Activated CD4-positive, alpha-beta T cell treated with anti-CD3 and anti-CD28 coated beads, Interleukin-2, amount 50 U/mL, for 1 hour (primary cell): ENCODE measurements around the gene RPP25.
A peak's percentile ranks its signal among the peaks of the same experiment; 100 is the strongest.
"Not testable (repeated sequence)": the region's sequence is repeated elsewhere in the genome, so short reads cannot be mapped to it uniquely, and the experiment has no call there.

Source experiments
- DNase-seq: peaks from one replicate; pipeline ENCODE4 v3.0.0-alpha.2; 2020

Gene RPP25

DNA sequence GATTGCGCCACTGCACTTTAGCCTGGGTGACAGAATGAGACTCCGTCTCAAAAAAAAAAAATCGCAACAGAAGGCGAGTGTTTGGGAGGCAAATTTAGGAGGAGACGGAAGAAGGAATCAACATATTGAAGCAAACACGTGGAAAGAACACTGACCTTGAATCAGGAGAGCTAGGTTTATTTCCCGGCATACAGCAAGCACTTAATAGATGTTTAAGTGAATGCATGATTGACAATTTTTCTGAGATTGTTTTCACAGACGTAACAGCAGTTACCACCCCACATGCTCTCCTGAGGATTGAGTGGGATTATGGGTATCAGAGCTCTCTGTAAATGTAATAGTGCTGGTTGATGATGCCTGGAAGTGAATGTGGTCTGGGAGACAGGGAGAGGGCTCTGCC, 5.6 kb upstream of the RPP25 start:
- no peak for DNase-seq

GRCh38 chr15:74961616-74962015, 5.0 kb upstream of the RPP25 start:
- DNase-seq = no peak

GRCh38 chr15:74960995-74961588, 4.5 kb upstream of the RPP25 start:
- DNase-seq = no peak

DNA sequence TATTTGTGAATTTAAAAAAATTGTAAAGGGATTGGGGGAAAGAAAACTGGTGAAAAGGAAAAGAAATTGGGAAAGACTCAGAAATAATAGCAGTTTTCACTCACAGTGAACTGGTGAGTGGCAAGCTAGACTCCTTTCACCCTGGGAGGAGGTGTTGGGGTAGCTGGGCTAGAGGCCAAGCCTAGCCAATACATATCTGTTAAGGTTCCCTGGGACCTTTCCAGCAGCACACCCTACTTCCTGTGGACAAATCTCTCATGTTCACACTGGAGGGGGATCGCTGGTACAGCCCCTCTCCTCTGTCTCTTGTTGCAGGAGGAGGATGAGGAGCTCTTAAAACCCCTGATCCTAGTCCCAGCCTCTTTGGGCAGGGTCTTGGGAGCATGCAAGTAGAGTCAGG, 3.7 kb upstream of the RPP25 start:
- no peak for DNase-seq

DNA sequence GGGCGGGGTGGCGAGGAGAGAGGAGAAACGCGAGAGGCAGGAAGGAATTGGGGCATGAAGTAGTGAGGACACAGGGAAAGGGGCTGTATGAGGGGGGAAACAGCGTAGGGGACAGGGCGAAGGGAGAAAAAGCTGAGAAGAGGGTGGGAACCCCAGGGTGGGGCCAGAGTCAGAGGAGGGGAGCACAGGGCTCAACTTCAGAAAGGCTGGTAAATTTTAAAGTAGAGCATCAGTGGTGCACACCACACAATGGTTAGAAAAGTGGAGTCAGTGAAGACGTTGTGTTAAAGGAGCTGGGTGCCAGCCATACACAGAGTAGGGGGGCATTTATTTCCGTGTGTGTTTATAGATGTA, 3.0 kb upstream of the RPP25 start:
- no peak for DNase-seq

- no peak for DNase-seq
Measured at GRCh38 chr15:74958908-74959585, 2.5 kb upstream of the RPP25 start.

DNA sequence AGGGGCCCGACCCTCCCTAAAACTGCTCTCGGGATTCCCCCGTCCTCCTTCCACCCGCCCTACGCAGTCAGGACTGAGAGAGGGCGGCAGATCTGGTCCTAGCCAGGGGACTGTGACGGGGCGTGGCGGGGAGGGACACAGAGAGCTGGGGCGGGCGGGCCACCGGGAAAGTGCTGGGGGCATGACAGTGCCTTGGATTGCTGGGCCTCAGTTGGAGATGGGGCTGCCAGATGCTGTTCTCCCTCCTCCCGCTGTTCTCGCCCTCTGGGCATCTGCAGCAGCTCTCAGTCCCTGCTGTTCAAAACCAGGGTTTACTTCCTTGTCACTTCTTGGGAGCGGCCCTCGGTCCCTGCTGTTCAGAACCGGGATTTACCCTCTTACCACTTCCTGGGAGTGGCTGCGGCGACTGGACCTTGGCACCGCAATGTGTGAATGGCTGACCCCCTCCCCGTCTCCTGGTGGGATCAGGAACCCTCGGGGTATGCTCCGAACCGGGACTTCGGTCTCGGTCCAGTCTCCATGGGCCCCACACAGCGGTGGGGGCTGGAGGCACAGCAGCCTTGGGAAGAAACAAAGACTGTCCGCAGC, 1.8 kb upstream of the RPP25 start:
- no peak for DNase-seq

DNA sequence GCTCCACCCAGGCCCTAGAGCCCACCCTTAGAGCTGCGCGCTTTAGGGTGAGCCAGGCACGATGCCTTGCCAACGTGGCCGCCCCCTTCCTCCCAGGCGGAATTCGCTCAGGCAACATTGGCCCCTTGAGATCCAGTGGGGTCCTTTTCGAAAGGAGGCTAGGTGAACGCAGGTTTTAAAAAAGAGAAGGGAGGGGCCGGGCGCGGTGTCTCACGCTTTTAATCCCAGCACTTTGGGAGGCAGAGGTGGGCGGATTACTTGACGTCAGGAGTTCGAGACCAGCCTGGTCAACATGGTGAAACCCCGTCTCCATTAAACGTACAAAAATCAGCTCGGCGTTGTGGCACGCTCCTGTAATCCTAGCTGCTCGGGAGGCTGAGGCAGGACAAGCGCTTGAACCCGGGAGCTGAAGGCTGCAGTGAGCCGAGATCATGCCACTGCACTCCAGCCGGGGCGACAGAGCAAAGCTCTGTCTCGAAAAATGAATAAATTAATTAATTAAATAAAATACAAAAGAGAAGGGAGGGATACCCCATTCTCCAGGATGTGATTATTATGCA, 984 bp upstream of the RPP25 start:
- no peak for DNase-seq

GRCh38 chr15:74955796-74956647, 550 bp downstream of the RPP25 start:
- peak; percentile 61 for DNase-seq

- DNase-seq = no peak
Measured at GRCh38 chr15:74955017-74955416, 1.6 kb downstream of the RPP25 start.

DNA sequence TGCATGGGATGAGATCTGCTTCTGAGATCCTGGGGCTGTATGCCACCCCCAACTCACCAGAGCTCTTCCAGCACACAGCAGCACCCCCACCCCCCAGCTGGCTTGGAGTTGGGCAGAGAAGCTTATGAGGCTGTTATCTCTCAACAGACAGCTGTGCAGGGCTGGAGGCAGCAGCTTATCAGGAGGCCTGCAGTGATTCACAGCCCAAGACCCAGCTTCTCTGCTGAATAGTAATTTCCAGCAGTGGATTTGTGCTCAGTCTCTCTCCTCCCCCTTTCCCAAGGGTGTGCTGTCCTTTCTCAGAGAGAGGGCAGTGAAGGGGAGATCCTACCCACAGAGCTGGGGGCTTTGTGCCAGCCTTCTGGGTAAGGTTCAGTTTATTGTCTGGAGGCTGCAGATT, 2.1 kb downstream of the RPP25 start:
- DNase-seq = no peak

DNA sequence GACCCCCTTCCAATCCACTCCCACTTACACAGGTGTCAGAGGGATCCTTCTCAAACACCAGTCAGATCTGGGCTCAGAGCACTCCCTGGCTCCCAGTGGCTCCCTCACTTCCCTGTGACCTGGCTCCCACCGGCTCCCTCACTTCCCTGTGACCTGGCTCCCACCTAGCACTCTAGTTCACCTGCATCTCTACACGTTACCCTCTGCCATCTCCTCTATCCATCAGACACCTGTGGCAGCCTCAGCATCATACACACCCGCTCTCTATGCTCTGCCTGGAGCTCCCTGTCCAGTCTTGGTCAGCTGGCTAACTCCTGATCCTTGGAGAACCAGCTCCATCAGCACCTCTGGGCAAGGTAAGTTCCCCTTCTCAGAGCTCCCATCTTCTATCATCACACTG, 5.6 kb downstream of the RPP25 start:
- no peak for DNase-seq

DNA sequence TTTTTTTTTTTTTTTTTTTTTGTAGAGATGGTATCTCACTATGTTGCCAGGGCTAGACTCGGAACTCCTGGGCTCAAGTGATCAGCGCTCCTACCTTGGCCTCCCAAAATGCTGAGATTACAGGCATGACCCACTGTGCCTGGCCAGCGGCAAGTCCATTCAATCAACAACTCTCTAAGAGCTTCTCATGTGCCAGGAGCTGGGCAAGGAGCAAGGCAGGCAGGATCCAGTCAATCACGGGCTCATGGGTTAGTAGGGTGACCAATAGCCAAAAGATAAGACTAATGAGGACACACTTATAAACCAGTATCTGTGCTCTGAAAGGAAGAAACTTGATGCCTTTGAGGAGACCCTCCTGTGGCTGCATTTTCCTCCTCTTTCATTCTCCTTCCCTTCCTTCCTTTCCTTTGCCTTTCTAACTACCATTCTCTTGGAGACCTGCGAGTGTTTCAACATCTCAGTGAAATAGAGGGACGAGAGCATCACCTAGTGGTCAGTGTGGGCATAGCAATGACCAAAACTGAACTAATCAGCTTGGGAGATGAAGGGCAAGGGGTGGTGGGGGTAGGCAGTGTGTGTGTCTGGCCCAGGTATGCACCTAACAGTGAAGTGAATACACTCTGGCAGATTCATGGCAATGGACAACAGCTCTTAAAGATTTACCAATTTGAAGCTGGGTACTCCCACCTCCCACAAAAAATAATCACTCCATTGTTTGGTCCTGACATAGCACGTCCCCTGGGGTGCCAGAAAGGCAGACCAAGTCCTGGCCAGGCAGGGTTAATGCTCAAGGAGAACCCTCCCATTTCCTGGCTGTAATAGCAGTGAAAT, 6.3 kb downstream of the RPP25 start:
- DNase-seq = peak; percentile 77

GRCh38 chr15:74937590-74938371, 18.8 kb downstream of the RPP25 start, which contains the start of gene COX5A:
COX5A (minus strand) TSS chr15:74938073; CDS start chr15:74938014, 59 bp downstream.
- peak; percentile 88 for DNase-seq

- no peak for DNase-seq
Measured at GRCh38 chr15:74937272-74937589, 19.3 kb downstream of the RPP25 start.

- DNase-seq = not testable (repeated sequence)
Measured at GRCh38 chr15:74935193-74935592, 21.4 kb downstream of the RPP25 start.

DNA sequence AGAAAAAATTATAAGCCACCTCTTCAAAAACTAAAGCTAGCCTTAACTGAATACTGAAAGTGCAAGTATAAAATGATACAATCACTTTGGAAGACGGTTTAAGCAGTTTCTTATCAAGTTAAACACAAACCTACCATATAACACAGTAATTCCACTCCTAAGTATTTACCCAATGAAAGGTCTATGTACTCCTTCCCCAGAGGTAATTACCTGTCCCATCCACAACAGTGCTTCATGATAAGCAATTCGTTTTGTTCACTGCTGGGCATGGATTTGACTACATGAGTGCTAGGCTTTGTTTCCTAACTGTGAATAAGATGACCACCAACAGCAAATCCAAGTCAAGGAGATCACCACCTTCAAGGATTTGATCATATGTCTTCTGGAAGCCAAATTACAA, 23.0 kb downstream of the RPP25 start:
- no peak for DNase-seq

- DNase-seq = no peak
Measured at GRCh38 chr15:74928771-74929198, 27.8 kb downstream of the RPP25 start.

DNA sequence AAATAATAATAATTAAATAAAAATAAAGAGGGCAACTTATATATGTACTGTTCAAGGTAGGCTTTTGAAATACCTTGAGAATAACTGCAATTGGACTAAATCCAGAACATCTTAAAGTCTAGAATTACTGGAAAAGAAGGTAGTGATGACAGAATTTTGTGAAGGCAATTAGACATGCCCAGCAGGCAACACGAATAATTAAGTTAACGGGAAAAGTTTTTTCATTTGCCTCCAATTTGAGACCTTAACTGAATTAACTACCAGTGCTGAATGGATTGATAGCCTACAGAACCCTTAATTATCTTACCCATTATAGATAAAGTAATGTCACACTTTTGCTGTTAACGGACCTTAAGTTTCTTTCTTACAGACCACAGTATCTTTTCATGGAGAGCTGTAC, 32.0 kb downstream of the RPP25 start:
- DNase-seq = no peak

DNA sequence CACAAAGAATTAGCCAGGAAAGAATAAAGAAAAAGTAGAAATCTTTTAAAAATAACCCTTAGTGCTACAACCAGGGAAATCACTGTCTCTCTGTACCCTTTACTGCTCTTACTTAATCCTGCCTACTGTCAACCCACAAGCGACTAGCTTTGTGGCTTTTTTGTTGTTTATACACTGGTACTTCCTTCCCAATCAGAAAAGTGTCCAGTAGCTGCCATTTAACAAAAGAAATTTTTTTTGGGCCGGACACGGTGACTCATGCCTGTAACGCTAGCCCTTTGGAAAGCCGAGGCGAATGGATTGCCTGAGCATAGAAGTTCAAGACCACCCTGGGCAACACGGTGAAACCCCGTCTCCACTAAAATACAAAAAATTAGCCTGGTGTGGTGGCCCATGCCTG, 36.1 kb downstream of the RPP25 start:
- DNase-seq = no peak

DNA sequence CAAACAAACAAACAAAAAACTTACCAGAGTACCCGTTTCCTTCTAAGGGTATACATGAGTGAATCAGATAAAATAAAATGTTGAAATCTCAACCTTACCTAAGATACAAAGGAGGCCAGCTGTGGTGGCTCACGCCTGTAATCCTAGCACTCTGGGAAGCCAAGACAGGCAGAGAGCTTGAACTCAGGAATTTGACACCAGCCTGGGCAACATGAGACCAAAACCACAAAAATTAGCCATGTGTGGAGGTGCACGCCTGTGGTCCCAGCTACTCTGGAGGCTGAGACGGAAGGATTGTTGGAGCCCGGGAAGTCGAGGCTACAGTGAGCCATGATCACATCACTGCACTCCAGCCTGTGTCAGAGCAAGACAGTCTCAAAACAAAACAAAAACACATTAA, 38.9 kb downstream of the RPP25 start:
- DNase-seq = no peak

GRCh38 chr15:74913799-74914198, 42.8 kb downstream of the RPP25 start:
- DNase-seq = not testable (repeated sequence)
